ENCODE measurements around the gene SRC.

- TF ChIP-seq CTCF (IDR thresholded peaks at IDR 0.05) (no peak), POLR2A (IDR thresholded peaks at IDR 0.05) (no peak), EP300 (IDR thresholded peaks at IDR 0.05; ENCODE audit: low read depth) (no peak), POLR2AphosphoS5 (IDR thresholded peaks at IDR 0.05) (no peak)
These were observed 69.5 kb downstream of the SRC start for GRCh38 chr20:37415118-37416085.
